HepG2 (cell line): Measurements from ENCODE around the gene ODAD4.

ENCODE experiments used
- BCL6 ChIP-seq: IDR thresholded peaks from 2 replicates; pipeline ENCODE4 v1.6.1; 2016; ENCODE audit warnings: missing genetic modification reagents, missing compliant biosample characterization
- FOXK2 ChIP-seq: fragments of 450-650 bp; IDR thresholded peaks from 2 replicates; pipeline ENCODE4 v1.6.1; 2016
- HDAC1 ChIP-seq: sonication (generic); formaldehyde crosslinking; IDR thresholded peaks from 2 replicates; pipeline ENCODE4 v1.5.1; 2020; ENCODE audit warnings: mild to moderate bottlenecking, missing genetic modification reagents
- NFE2 ChIP-seq: sonication (generic); formaldehyde crosslinking; IDR thresholded peaks from 2 replicates; pipeline ENCODE4 v1.4.0; 2020; ENCODE audit warnings: missing genetic modification reagents
- RBFOX2 ChIP-seq: fragments of 200-400 bp; formaldehyde crosslinking; IDR thresholded peaks from 2 replicates; pipeline ENCODE4 v1.6.1; 2017; ENCODE audit warnings: low read depth, mild to moderate bottlenecking, low read length
- TF ChIP-seq, protein P1 (sequence below): sonication (generic); formaldehyde crosslinking; IDR thresholded peaks from 2 replicates; pipeline ENCODE4 v1.4.0; 2020; ENCODE audit warnings: missing genetic modification reagents

DNA sequence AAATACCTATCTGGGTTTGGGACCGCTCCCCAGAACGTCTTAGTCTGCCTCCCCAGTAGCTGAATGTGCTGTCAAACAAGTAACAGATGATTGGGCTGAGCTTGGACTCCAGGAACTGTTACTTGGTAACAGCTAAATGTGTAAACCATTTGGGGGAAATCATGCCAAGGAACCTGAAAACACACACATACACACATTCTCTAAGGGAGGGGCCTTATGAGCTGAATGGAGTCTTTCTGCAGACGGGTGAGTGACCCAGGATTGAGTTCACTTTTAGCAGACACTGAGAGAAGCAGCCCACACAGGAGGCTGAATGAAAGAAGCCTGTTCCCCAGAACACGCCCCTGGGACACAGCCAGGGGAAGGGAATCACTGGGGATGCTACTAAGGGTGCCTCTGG, 13.2 kb upstream of the ODAD4 start:
- no peak for TF ChIP-seq RBFOX2
- TF ChIP-seq FOXK2, result no peak
- no peak for TF ChIP-seq BCL6
- TF ChIP-seq HDAC1, result no peak
- TF ChIP-seq, protein P1, sequence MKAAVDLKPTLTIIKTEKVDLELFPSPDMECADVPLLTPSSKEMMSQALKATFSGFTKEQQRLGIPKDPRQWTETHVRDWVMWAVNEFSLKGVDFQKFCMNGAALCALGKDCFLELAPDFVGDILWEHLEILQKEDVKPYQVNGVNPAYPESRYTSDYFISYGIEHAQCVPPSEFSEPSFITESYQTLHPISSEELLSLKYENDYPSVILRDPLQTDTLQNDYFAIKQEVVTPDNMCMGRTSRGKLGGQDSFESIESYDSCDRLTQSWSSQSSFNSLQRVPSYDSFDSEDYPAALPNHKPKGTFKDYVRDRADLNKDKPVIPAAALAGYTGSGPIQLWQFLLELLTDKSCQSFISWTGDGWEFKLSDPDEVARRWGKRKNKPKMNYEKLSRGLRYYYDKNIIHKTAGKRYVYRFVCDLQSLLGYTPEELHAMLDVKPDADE (CRISPR knock-in tag), result no peak
- TF ChIP-seq NFE2 (CRISPR knock-in tag), result no peak
